Endodermal cell (in vitro differentiated cells): ENCODE measurements around the gene KIF26A. TPM values are rescaled to one million over a fixed set of nuclear protein-coding genes. Genes with fewer than 3 reads are reported as not detected.
A peak's percentile ranks its signal among the peaks of the same experiment; 100 is the strongest.

Experiments
- DNase-seq: peaks from one replicate; pipeline ENCODE4 v3.0.0-alpha.2; 2017
- H3K27ac ChIP-seq: 2 replicates; pipeline ENCODE4 v1.5.1; 2013; ENCODE audit warnings: mild to moderate bottlenecking, low read depth, low read length, moderate library complexity
- H3K27me3 ChIP-seq: 2 replicates; pipeline ENCODE4 v1.6.1; 2013; ENCODE audit warnings: mild to moderate bottlenecking, low read length, moderate library complexity; ENCODE audit not compliant: insufficient read depth, control insufficient read depth, poor library complexity, severe bottlenecking
- H3K36me3 ChIP-seq: 2 replicates; pipeline ENCODE4 v1.7.0; 2013; ENCODE audit warnings: mild to moderate bottlenecking, low read length, moderate library complexity; ENCODE audit not compliant: control insufficient read depth, insufficient read depth
- H3K4me1 ChIP-seq: one replicate; pipeline ENCODE4 v1.7.0; 2013; ENCODE audit warnings: low read length; ENCODE audit not compliant: control insufficient read depth, insufficient read depth
- H3K4me3 ChIP-seq: 2 replicates; pipeline ENCODE4 v1.5.1; 2013; ENCODE audit warnings: mild to moderate bottlenecking, low read length, moderate library complexity
- H3K9ac ChIP-seq: 2 replicates; pipeline ENCODE4 v1.6.1; 2013; ENCODE audit warnings: mild to moderate bottlenecking, low read length, moderate library complexity; ENCODE audit not compliant: poor library complexity, severe bottlenecking; ENCODE audit errors: extremely low read depth
- H3K9me3 ChIP-seq: 2 replicates; pipeline ENCODE4 v1.6.1; 2013; ENCODE audit warnings: mild to moderate bottlenecking, low read length, moderate library complexity; ENCODE audit not compliant: control insufficient read depth
- H3K27ac Mint-ChIP-seq: 2 replicates; pipeline ENCODE4 v1.8.0; 2020; ENCODE audit warnings: mixed read lengths
- H3K27me3 Mint-ChIP-seq: 2 replicates; pipeline ENCODE4 v1.8.0; 2021; ENCODE audit warnings: mild to moderate bottlenecking, mixed read lengths; ENCODE audit not compliant: insufficient read depth
- H3K36me3 Mint-ChIP-seq: 2 replicates; pipeline ENCODE4 v1.8.0; 2020; ENCODE audit warnings: low read depth, mixed read lengths
- H3K4me1 Mint-ChIP-seq: 2 replicates; pipeline ENCODE4 v1.8.0; 2020; ENCODE audit warnings: mixed read lengths
- H3K4me3 Mint-ChIP-seq: 2 replicates; pipeline ENCODE4 v1.8.0; 2020; ENCODE audit warnings: mild to moderate bottlenecking, moderate library complexity, mixed read lengths
- H3K9me3 Mint-ChIP-seq: 2 replicates; pipeline ENCODE4 v1.8.0; 2020; ENCODE audit warnings: mild to moderate bottlenecking, mixed read lengths
- WGBS, 2 experiments: methylation state at CpG; one replicate each; pipeline versions ENCODE4 v1.1.5 to v1.1.7; 2013; ENCODE audit warnings: missing lambda C conversion rate in 2 of 2, mixed read lengths in 1 of 2; ENCODE audit not compliant: insufficient coverage in 1 of 2, insufficient read length in 1 of 2; 5-methylcytosine and 5-hydroxymethylcytosine counted together
- total RNA-seq, 2 donors: library from RNA; stranded (reverse); fragmentation: NEBNext Ultra II Directional in 1 of 2; extraction: Animal tissue kit (Norgen Biotek cat#: 25700) in 1 of 2; gene quantifications; 2 replicates in 1 of 2; 3 replicates in 1 of 2; pipeline ENCODE4 v1.2.1, GENCODE V29; 2021
- TF ChIP-seq, protein P1 (sequence below): fragments of 200-600 bp; sonication (generic); conservative IDR thresholded peaks from 2 replicates; pipeline ENCODE4 v1.5.0; 2021; ENCODE audit warnings: antibody characterized with exemption, mild to moderate bottlenecking

Gene KIF26A
- total RNA-seq, 2 donors from 2014 or later, result 36.7 to 54.8 TPM

DNA sequence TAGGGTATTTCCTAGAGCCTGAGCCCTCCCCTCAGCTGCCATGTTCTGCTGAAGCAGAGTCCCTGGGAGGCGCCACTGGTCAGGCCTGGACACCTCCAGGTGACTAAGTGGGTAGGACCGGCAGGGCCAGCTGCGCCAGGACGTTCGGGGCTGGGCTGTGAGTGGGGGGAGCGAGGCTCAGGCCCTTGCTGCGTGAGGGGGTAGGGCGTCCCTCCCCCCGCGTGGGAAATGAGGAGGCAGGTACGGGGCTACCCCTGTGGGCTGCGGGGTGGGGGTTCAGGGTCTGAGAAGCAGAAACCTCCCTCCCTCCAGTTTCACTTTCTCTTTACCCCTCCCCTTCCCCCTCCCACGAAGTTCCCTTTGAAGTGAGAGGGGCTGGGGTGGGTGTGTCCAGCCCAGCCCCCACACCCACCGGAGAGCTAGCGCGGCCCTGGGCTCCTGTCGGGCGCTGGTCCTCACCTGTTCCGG, 22.1 kb upstream of the KIF26A start:
- Mint-ChIP-seq H3K4me3 (no peak overlapping the region), H3K27me3 (peaks cover 65% of the 10 kb centered on the region), H3K4me1 (no peaks in the 10 kb centered on the region), H3K9me3 (no peaks in the 10 kb centered on the region), H3K27ac (no peak overlapping the region), H3K36me3 (no peaks in the 10 kb centered on the region)
- Histone ChIP-seq H3K4me1 (no peaks in the 10 kb centered on the region), H3K9ac (no peak overlapping the region), H3K27me3 (peaks cover 64% of the 10 kb centered on the region), H3K36me3 (no peaks in the 10 kb centered on the region), H3K4me3 (no peak overlapping the region), H3K27ac (no peak overlapping the region), H3K9me3 (no peaks in the 10 kb centered on the region)
- 52 to 58% methylated on average over 6 to 18 of the region's 19 CpGs for WGBS, 2 experiments
- DNase-seq, result peak; percentile 58
- TF ChIP-seq, protein P1, sequence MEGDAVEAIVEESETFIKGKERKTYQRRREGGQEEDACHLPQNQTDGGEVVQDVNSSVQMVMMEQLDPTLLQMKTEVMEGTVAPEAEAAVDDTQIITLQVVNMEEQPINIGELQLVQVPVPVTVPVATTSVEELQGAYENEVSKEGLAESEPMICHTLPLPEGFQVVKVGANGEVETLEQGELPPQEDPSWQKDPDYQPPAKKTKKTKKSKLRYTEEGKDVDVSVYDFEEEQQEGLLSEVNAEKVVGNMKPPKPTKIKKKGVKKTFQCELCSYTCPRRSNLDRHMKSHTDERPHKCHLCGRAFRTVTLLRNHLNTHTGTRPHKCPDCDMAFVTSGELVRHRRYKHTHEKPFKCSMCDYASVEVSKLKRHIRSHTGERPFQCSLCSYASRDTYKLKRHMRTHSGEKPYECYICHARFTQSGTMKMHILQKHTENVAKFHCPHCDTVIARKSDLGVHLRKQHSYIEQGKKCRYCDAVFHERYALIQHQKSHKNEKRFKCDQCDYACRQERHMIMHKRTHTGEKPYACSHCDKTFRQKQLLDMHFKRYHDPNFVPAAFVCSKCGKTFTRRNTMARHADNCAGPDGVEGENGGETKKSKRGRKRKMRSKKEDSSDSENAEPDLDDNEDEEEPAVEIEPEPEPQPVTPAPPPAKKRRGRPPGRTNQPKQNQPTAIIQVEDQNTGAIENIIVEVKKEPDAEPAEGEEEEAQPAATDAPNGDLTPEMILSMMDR, result no peak

DNA sequence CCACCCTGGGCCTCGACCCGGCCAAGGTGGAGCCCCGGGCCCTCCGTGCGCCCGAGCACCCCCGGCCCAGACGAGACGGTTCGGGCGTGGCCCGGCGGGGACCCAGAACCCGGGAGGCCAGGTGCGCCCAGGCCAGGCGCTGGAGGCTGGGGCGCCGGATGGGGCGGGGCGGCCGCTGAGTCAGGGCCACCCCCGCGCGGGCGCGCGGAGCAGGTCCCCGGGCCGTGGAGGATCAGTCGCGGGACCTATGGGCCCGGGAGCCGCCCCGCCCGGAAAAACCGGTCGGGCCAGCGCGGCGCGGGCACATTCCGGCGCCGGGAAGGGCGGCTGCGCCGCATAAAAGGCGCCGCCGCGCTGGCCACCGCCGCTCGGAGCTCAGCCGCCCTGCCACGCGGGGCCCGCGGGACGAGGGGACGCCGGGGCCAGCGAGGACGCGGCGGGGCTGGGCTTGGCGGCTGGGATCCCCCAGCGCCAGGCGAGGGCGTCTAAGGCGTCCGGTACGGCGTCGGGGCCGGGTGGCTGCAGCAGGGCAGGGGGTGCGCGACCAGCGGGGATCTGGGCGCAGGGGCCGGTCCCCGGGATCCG, 21.5 kb upstream of the KIF26A start:
- Histone ChIP-seq H3K36me3 (no peaks in the 10 kb centered on the region), H3K27me3 (peaks cover 70% of the 10 kb centered on the region), H3K9ac (no peak overlapping the region), H3K4me3 (no peak overlapping the region), H3K4me1 (no peaks in the 10 kb centered on the region), H3K9me3 (no peaks in the 10 kb centered on the region), H3K27ac (no peak overlapping the region)
- TF ChIP-seq, protein P1, result no peak
- Mint-ChIP-seq H3K4me3 (no peak overlapping the region), H3K27ac (no peak overlapping the region), H3K36me3 (no peaks in the 10 kb centered on the region), H3K4me1 (no peaks in the 10 kb centered on the region), H3K9me3 (no peaks in the 10 kb centered on the region), H3K27me3 (peaks cover 65% of the 10 kb centered on the region)
- whole genome bisulfite sequencing, 2 experiments, result 0 to 4% methylated on average over 5 to 83 of the region's 83 CpGs
- peak; percentile 62 for DNase-seq

DNA sequence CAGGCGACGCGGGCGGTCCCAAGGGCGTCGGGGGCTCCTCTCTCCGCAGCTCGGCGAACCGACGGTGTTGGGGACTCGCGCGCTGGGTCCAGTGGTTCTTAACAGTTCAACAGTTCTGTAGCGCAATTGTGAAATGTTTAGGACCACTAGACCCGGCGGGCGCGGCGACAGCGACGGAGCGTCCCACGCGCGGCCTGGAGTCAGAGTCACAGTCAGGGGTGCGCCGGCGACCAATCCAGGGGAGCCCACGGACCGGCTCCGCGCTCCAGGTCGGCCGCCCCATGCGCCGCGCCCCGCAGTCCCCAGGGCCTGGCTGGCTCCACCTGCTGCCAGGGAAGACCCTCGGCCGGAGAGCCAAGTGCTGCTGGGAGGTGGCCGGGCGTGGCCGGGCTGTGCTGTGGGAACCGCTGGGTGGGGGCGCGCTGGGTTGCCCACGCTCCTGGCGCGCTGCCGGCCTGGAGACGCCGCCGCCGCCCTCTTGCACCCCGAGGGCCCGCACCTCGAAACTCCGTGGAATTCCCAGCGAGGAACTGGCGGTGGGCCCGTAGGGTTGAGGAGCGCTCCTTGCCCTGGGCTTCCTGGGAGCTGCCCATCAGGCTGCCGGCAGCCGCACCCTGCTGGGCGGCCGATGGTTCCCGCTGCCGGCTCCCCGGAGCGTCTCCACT, 20.9 kb upstream of the KIF26A start:
- DNase-seq, result peak; percentile 67

More for the DNA sequence above, 20.9 kb upstream of the KIF26A start:
- H3K27ac Mint-ChIP-seq, result no peak overlapping the region
- no peaks in the 10 kb centered on the region for H3K36me3 Mint-ChIP-seq
- H3K27me3 ChIP-seq, result peaks cover 73% of the 10 kb centered on the region
- no peaks in the 10 kb centered on the region for H3K4me1 ChIP-seq
- H3K4me3 Mint-ChIP-seq, result no peak overlapping the region
- no peaks in the 10 kb centered on the region for H3K4me1 Mint-ChIP-seq
- H3K27ac ChIP-seq, result no peak overlapping the region
- TF ChIP-seq, protein P1, result peak; percentile 20
- no peaks in the 10 kb centered on the region for H3K9me3 ChIP-seq
- H3K36me3 ChIP-seq, result no peaks in the 10 kb centered on the region
- H3K9me3 Mint-ChIP-seq, result no peaks in the 10 kb centered on the region
- H3K4me3 ChIP-seq, result no peak overlapping the region
- WGBS, 2 experiments, result 24 to 26% methylated on average over 34 to 71 of the region's 71 CpGs
- no peak overlapping the region for H3K9ac ChIP-seq
- peaks cover 65% of the 10 kb centered on the region for H3K27me3 Mint-ChIP-seq
